Activated CD4-positive, alpha-beta T cell treated with anti-CD3 and anti-CD28 coated beads, Interleukin-2, Interleukin-4, amounts not matched to agents 100 ng/mL and 50 ng/mL, durations not matched to agents 16 hours and 8 hours (primary cell): ENCODE data around the gene GTSE1.
A peak's percentile ranks its signal among the peaks of the same experiment; 100 is the strongest.

ENCODE experiments used
- DNase-seq: peaks from one replicate; pipeline ENCODE4 v3.0.0-alpha.2; 2020; ENCODE audit warnings: low spot score

Gene GTSE1

DNA sequence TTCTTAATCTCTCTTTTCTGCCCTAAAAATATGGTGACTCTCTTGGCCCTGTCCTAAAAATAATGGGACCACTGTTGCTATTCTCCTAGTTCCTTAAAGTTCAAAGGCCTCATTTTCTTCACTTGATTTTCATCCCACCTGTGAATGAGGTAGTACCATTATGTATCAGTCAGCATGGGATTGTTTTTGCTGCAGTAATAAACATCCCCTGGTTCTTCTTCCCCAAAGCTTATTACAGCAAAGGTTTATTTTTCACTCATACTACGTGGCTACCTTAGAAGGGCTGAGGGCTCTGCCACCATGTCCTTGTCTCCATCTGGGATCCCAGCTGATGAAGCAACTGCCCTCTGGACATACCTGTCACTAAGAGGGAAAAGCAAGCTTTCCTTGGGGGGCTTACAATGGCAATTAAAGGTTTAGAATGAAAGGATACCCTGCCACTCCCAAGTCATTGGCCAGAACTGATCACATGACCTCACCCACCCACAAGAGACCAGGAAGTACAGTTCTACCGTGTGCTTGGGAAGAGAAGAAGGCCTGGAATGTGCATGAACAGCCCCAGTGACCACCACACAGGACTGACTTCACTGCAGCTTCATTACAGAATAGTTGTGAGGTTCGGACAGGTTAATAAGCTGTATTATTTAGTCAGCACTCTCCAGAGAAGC is 21.1 kb upstream of the GTSE1 start:
- no peak for DNase-seq

DNA sequence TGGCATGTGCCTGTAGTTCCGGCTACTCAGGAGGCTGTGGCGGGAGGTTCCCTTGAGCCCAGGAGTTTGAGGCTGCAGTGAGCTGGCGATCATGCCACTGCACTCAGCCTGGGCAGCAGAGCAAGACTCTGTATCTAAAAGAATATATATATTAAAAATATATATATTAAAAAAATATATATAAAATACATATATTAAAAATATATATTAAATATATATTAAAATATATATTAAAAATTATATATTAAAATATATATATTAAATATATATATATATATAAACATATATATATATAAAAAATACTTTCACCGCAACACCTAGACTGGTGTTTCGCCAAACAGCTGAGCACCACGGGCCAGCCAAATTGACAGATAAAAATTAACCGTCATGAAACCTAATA is 20.1 kb upstream of the GTSE1 start:
- DNase-seq, result no peak

DNA sequence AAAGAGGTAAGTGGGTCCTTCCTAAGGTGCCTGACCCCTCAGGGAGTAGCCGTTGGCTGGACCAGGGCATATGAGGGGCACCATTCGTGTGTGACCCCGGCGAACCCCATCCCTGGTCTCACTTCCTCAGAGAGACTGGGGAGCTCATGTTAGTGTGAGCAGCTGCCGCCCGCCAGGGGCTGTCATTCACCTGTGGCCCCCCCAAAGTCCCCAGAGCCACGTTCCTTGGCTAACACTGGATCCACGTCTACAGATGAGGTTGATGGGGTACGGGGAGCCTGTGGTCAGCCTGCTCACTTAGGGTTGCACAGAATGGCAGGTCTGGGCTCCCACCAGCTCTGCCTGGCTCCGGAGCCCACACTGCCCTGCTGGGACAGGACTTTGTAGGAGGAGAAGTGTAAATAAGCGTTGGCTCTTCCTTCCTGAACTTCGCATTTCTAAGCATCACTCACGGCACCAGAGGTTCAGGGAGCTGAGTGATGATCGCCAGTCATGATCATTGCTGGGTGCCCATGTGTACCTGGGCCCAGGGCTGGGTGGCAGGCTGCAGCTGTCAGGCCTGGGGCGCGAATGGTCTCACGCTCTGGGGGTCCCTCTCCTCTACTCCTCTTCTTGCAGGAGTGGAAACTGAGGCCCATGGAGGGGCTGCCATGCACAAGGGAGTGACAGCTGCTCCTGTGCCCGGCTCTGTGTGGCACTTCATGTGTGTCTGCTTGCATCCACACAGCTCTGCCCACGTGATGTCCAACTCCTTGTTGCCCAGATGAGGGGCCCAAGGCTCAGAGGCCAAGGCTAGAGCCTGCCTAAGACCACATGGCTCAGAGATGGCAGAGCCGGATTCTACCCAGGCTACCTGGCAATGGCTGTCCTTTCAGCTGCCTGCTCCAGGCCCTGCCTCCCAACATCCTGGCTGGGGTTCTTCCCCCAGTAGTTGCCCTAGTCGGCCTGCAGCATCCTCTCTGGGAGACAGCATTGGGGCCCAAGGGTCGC is 17.7 kb upstream of the GTSE1 start:
- no peak for DNase-seq

DNA sequence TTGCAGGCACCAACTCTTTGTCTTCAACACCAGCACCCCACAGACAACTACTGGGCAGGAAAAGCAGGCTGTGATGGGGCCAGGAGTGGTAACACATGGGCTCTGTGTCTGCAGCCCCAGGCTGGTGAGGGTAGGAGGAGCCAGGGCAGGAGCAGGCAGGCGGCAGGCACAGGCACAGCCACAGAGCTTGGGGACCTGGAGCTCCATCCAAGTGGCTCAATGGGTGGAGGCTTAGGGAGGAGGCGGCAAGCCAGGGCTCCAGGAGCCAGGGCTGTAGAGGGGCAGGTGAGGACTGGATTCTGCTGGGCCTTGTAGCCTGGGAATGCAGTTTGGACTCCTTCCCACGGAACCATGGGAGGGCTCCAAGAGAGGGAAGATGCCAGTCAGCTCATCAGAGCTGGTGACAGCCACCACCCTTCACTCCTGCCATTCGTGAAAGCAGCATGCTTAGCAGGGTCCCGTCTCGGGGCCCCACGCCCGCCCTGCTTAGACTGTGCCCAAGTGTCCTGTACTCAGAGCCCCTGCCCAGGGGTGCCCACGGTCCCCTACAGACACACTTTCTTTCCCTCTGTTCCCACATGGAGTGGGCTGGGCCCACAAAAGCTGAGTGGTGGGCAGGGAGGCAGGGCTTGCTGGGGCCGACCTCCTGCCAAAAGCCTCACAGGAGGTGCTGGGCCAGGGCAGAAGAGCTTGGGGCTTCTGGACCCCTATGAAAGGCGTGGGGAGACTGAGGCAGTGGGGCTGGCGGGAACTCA is 16.4 kb upstream of the GTSE1 start:
- DNase-seq, result no peak

DNA sequence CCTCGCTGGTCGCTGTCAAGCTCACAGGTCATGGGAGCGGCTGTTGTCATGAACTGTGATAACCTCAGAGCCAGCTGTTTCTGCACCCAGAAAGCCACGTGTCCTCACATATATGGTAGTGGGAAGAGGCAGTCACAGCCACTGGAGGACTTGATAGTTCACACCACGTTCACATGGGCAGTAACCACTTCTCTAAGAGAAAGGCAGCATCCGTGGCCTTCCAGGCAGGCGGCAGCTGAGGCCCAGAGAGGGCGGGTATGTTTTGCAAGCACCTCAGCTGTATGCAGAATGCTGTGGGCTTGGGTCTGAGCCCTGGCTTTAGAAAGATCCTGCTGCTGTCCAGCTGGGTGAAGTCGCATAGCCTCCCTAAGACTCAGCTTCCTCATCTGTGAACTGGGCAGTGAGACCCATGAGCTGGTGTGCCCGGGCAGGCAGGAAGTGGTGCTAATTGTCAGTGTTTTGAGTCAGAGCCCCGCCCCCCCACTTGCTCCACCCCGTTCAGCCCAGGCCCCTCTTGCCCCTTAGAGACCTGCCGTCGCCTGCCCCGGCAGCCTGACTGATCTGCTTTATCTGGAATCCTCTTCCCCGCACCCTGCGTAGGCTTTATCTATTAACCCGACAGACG is 15.6 kb upstream of the GTSE1 start:
- DNase-seq, result no peak

DNA sequence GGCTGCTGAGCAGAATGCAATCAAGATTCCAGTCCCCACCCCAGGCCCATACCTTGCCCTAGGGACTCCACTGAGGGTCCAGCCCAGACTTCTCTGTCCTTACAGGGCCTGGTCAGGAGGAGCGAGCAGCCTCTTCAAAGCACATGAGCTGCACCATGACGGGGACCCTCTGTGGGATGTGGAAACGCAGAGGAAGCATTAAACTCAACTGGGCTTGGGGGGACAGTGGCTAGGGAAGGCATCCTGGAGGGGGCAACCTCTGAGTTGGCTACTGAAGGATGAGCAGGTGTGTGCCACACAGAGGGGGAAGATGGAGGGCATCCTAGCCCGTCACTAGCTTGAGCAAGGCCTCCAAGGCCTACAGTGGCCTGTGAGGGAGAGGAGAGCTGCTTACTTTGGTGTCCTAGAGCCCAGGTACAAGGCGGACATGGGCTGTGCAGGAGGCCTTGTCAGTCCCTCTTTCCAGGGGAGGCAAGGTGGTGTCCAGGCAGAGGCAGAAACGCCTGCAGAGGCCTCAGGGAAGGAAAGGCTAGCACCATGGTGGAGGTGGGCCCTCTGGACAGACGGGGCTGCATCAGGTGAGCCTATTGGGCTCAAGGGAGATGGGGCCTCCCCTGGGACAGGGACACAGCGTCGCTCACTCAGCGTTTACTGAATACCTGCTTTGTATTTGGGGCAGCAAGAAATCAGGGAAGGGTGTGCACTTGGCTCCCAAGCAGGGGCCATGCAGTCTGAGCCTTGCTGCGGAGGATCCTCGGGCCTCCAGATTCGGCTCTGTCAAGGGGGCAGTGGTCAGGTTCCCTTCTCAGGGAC is 14.6 kb upstream of the GTSE1 start:
- DNase-seq, result no peak

DNA sequence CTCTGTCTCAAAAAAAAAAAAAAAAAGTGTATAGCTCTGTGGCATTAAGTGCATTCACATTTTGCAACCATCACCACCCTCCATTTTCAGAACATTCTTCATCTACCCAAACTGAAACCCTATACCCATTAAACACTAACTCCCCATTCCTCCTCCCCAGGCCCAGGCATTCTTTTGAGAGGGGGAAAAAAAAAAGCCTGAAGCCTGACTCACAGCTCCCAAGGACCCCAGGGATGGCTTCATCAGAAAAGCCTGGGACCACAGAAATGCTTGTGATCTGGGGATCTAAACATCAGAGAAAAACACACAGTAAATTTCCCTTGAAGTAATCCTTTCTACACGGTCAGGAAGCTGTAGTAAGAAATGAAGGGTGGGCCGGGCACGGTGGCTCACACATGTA is 10.7 kb upstream of the GTSE1 start:
- no peak for DNase-seq

DNA sequence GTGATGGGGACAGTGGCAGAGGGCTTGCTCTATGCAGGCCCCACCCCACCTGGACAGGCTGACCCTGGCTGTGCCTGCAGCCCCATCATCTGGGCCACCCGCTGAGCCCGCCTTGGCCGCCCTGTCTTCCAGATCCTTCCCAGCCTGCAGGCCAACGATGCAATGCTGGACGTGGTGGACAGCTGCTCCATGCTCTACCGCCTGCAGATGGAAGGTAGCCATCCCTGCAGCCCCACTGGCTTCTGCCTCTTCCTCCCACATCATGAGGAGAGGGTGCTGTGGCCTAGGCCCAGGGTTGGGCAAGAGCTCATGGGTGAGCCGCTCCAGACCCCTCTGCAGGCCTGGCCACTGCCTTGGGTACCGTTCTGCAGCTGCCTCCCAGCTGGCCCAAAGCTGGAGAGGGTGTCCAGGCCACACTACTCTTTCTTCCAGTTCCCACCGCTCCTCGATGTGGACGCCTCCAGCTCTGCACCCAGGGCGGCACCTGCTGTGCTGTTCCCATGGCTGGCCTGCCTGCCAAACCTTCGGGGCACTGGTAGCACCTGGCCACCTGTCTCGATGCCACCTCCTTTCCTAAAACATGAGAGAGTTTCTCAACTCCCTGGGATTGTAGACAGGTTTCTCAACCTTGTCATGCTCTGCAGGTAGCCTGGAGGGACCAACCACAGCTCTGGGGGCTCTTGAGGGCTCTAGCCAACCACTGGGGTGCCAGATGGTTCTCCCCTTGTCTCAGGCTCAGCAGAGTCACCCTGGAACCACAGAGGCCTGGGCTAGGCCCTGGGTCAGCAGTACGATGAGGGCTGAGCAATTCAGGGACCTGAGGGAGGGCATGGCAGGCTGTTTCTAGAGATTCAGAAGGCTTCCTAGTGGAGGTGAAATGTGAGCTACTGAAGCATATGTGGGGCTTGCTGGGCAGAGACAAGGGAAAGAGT is 9.5 kb upstream of the GTSE1 start:
- no peak for DNase-seq

DNA sequence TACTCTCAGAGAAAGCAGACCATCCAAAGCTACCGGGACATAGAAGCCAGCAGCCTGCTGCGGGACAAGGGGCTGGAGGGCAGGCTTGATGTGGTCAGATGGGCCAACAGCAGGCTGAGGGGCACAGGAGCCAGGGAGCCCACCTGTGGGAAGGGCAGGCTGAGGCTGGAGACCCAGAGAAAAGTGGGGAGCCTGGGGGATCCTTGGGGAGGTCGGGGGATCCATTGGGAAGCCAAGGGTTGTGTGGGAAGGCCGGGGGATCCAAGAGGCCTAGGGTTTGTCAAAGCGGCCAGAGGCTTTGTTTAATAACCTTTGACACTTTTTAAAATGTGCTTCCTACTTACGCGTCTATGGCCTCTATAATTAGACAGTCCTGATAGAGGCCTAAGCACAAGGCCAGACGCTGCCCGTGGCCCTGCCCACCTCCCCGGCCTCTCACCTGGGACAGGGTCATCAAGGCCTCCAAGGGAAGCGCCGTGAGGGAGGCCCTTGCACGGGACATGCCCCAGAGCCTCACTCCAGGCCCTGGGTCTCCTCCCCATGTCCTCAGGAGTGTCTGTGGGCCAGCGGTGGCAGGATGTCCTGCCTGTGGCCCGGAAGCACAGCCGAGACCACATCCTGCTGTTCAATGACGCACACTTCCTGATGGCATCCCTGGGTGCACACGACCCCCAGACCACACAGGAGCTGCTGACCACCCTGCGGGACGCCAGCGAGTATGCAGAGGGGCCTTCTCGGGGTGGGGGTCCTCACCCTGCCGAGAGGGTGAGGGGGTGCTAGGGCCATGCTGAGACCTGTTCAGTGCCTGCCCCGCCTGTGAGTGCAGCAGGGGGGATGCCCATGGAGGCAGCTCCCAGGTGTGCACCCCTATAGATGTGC is 8.6 kb upstream of the GTSE1 start:
- DNase-seq, result peak; percentile 58

DNA sequence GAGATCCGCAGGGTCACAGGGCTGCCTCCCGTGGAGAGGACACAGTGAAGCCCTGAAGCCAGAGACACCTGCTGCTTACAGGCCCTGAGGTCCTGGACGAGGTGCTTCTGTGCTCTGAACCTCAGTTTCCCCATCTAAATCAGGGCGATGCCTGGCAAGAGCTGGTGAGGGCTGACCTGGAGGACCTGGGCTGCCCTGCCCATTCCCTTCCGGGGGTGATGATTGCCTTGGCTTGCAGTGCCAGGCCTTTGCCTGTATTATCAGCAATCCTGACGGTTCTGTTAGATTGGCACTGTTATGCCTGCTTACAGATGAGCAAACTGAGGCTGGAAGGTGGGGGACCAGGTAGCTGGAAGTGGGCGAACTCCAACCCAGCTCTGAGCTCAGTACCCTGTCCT is 7.8 kb upstream of the GTSE1 start:
- no peak for DNase-seq

DNA sequence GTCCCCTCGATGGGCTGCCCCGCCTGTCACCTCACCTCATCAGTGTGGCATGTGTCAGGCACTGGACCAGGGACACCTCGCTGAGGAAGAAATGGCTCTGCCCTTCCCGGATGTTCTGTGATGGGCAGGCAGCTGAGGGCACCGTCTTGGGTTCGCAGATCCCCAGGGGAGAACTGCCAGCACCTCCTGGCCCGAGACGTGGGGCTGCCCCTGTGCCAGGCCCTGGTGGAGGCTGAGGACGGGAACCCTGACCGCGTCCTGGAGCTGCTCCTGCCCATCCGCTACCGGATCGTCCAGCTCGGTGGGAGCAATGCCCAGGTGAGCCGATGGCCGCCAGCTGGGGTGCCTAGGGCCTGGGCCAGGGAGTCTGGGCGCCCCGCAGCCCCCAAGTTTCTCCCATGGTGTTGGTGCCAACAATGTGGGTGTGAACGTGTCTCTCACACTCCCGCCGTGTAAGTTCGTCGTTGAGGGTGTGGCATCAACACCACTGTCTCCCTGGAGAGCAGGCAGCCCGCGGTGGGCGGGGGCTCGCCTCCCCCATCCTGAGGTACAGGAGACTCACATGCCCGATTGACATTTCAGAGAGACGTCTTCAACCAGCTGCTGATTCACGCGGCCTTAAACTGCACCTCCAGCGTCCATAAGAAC is 7.3 kb upstream of the GTSE1 start:
- no peak for DNase-seq

DNA sequence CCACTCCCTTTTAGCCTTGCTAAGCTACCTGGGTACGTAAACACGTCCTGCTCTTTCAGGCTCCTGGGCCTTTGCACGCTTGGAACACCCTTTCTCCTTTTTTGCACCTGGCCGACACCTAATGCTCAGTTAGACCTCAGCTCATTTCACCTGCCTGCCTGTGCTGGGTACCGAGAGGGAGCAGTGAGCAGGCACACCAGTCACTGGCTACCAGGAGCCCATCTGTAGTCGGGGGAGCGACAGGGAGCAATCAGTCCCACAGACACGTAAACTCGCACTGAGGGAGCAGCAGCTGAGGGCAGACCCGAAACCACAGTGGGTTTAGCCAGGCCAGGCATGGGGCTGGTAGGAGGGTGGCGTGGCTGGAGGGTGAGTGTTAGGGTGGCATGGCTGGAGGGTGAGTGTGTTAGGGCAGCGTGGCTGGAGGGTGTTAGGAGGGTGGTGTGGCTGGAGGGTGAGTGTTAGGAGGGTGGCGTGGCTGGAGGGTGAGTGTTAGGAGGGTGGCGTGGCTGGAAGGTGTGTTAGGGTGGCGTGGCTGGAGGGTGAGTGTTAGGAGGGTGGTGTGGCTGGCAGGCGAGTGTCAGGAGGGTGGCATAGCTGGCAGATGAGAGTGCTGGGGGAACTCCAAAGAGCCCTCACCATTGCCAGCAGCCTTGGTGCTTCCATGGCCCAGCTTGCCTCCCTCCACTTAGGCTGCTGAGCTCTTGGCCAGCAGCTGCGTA is 6.4 kb upstream of the GTSE1 start:
- DNase-seq, result no peak

DNA sequence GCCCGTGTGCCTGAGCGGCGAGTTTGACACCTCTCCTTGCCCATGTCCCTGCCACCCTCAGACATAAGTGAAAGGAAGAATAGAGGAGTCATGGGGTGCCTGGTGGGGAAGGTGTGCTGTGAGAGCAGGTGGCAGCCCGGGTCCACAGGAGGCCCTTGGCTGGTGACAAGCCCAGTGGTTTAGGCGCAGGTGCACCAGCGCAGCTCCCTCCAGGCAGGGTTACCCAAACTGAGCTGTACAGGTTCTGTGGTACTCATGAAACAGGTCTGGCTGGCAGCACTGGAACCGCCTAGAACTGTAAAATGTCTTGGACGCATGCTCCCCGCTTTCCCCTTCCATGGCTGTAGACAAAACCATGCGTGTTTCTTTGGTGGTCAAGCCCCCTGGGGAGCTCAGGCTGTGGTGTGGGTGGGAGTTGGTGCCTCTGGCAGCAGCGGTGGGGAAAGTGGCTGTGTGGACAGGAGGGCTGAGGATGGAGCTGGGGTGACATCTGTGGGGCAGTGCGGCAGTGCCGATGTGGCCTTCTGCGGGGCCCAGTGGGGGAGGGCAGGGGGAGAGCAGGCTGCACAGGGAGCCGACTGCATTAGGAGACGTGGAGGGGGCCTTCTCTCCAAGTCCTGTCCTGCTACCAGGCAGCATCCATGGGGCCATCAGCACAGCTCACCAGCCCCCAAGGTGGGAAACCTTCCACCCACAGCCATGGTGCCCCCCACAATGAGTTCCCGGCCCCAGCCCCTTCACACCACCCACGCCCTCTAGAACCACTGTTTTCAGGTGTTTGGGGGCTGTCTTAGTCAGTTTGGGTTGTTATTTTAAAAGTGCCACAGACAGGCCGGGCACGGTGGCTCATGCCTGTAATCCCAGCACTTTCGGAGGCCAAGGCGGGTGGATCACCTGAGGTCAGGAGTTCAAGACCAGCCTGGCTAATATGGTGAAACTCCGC is 5.6 kb upstream of the GTSE1 start:
- DNase-seq, result no peak

DNA sequence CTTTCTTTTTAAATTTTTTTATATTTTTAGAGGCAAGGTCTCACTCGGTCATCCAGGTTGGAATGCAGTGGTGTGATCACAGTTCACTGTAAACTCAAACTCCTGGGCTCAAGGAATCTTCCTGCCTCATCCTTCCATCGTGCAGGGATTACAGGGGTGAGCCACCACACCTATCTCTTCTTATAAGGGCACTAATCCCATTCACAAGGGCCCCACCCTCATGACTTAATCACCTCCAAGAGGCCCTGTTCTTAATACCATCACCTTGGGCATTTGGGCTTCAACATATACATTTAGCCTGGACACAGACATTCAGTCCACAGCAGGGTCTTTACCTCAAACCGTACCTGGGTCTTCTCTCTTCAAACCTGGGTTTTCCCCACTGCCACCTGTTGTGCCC is 4.5 kb upstream of the GTSE1 start:
- DNase-seq, result no peak

DNA sequence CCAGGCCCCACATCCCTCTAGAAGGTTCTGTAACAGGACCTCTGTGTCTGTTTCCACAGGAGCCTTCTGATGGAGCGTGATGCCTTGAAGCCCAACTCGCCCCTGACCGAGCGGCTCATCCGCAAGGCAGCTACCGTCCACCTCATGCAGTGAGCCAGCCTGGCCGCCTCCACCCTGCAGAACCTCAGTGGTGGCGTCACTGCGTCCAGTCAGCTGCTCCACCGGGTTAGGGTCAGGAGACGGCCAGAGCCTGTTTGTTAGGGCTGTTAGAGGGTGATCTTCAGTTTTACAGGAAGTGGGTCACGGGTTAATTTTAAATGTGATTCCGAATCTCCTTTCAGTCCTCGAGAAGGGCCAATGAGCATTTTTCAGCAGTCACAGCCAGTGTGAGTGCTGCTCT is 3.9 kb upstream of the GTSE1 start:
- DNase-seq, result no peak

DNA sequence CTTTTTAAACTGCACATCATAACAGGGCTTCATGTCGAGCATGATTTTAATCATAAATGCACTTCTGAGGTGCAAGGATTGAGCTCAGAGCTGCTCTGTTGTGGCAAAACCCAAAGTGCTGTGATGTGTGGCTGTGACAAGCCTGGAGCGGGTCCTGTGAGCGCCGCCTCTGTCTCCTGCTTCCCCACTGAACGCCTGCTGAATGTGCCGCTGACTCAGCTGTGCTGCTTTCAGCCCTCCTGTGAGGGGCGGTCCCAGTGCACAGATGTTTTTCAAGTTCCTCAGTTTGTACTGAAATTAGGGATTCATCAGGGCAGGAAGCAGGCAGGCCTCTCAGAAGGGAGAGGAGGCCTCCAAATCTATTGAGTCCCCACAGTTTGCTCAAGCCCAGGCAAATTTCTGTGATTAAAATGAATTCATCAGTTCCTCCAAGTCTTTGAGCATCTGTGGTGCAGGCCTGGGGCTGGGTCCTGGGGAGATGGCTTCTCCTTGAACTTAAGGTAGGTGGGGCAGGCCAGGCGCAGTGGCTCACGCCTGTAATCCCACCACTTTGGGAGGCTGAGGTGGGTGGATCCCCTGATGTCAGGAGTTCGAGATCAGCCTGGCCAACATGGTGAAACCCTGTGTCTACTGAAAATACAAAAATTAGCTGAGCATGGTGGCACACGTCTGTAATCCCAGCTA is 3.0 kb upstream of the GTSE1 start:
- no peak for DNase-seq
